A549 treated with CORT108297 at 1 μM for 4 hours (cell line): Measurements from ENCODE around the gene COMMD10. TPM values are rescaled to one million over a fixed set of nuclear protein-coding genes. Genes with fewer than 3 reads are reported as not detected.

ENCODE experiments used
- total RNA-seq: library from RNA; stranded (reverse); fragments of 200-300 nt; extraction: Qiagen RNA extraction; gene quantifications from 5 replicates; pipeline ENCODE4 v1.2.3, GENCODE V29; 2022

Gene COMMD10
- total RNA-seq, result 36.6 to 38.3 TPM (median 36.8 TPM) in 5 replicates

DNA sequence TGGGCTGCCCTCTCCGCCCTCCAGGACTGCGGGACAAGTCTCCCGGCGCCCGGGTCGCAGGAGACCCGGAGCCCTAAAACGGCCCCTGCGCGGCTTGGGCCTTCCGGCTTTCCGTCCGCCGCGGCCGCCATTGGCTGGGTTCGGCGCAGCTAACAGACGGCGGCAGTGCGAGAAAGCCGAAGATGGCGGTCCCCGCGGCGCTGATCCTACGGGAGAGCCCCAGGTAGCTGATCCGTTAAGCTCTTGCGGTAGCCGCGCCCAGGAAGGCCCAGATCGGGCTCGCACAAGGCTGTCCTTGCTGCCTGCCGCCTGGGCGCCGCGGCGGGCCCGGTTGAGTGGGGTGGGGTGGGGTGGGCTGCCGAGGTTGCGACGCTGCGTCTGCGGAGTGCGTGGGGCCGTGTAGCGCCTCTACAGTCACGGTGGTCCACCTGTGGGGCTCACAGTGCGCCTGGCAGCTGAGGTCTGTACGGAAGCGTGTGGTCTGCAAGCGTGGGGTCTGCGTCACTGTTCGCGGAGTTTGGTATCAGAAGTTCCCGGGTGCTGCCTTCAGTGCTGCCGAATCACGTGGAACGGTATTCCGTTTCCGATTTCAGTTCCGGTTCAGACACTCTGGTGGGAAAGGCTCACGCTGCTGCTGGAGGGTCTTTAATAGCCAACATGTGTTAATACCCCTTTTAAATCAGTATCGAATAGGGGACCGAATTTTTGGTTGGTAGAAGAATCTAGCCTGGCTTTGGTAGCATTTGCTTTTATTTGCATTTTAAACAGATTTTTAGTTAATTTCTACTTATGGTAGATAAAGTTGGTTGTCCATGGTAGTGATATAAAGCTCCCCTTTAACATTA, at the start of gene COMMD10:
Gene COMMD10 (plus strand): TSS at position 155 of the 845 bp plus-strand sequence.

Other genes with a start within 250 kb of the COMMD10 start
- gene ATG12, start 243.5 kb upstream of the COMMD10 start, total RNA-seq, result 47.9 to 52.1 TPM (median 50.3 TPM) in 5 replicates
- gene AP3S1, start 243.1 kb upstream of the COMMD10 start, total RNA-seq, result 70.0 to 85.9 TPM (median 77.7 TPM) in 5 replicates
- gene LVRN, start 122.5 kb upstream of the COMMD10 start, total RNA-seq, result 0.06 to 0.29 TPM (median 0.19 TPM) in 4 of 5 replicates, not detected in the other
- gene ARL14EPL, start 52.6 kb upstream of the COMMD10 start, total RNA-seq, result 0.07 to 0.43 TPM (median 0.14 TPM) in 5 replicates